GM18868 (cell line): ENCODE data around the gene CSF3R.
"Not testable (repeated sequence)": the region's sequence is repeated elsewhere in the genome, so short reads cannot be mapped to it uniquely, and the experiment has no call there.

ENCODE experiments used
- ATAC-seq: cut with Tn5 transposase; IDR thresholded peaks from one replicate; pipeline ENCODE4 v1.9.1; 2021; ENCODE audit warnings: mild to moderate bottlenecking, moderate library complexity; ENCODE audit not compliant: unreplicated experiment

Gene CSF3R

DNA sequence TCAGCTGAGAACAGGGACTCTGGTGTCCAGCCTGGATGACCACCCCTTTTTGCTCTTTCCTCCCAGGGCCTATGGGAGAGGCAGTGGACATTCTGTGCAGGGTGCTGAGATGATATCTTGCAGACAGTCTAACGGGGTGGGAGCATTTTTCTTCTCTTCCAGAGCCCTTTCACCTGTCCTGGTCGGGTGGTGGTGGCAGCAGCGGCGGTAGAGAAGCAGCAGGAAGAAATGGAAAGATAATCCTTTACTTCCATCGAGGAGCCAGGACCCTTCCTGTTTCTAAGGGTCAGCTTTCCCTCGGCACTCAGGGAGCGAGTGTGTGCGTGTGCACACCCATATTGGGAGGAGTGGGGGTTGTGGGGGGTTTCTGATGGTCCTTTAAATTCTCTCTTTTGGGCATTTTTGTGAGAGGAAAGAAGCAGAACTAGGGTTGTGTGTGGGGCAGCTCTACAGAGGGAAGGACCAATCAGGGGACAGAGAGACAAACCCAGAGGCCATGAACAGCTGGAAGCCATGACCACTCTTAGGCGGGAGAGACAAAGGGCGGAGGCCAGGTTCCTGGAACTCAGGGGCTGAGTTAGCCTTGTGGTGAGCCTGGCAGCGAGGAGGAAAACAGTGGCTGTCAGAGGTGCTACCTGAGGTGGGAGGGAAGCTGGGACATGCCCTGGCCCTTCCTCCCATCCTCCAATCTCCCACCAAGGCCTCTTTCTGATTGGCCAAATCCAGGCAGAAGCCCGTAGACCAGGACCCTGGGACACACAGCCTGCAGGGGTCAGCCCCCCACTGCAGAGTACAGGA, 31.2 kb upstream of the CSF3R start:
- no peak for ATAC-seq

DNA sequence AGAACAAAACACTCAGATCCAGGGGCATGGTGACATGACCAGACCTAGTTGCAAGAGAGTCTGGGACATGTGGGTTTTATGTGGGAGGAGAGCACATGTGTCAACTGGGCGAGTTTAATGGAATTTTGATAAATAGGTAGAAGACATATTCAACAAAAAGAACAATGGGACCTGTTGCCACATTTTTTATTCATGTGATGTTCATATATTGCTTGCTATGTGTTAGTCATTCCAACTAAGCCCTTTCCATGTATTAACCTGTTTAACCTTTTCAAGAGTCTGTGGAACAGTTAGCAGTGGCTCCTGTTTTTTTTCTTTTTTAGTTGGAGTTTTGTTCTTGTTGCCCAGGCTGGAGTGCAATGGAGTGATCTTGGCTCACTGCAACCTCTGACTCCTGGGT, 30.1 kb upstream of the CSF3R start:
- no peak for ATAC-seq

DNA sequence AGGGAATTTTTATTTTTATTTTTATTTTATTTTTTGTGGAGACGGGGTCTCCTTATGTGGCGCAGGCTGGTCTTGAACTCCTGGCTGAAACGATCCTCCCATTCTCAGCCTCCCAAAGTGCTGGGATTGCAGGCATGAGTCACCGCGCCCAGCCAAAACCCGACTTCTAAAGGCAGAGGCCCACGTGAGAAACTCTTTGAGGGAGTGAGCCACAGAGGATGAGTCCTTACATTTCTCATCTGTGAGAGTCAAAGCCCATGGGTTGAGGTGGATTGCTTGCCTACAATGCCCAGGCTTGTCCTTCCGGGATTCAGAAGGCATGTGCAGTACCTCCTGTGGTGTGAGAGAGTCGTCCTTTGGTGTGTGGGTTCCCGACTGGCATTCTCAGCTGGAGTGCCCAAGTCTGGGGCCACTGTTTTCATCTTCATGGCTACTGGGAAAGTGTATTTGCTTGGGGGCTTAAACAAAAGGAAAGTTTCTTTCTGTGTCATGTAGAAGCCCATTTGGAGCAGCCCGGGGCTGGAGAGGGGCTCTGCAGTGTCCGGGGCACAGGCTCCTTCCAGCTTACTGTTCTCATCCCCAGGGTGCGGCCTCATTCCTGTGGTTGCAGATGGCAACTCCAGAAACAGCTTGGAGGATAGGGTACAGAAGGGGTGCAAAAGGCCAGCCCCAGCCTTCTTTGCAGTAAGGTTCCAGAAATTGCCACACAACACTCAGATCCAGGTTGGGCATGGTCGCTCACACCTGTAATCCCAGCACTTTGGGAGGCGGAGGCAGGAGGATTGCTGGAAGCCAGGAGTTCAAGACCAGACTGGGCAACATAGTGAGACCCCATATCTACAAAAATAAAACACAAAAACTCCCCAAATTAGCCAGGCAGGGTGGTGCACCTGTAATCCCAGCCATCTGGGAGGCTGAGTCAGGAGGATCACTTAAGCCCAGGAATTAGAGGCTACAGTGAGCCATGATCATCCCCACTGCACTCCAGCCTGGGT, 29.4 kb upstream of the CSF3R start:
- ATAC-seq: no peak

DNA sequence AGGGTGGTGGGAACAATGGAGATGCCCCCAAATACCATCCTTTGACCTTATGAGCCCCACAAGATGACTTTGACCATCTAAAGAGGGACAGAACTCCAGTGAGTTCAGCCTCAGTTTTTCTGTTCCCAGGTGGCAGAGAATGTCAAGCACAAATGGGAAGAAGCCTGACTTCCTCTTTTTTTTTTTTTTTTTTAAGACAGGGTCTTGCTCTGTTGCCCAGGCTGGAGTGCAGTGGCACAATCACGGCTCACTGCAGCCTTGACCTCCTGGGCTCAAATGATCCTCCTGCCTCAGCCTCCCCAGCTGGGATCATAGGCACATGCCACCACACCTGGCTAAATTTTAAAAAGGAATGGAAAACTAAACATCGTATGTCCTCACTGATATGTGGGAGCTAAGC, 28.5 kb upstream of the CSF3R start:
- ATAC-seq: not testable (repeated sequence)

DNA sequence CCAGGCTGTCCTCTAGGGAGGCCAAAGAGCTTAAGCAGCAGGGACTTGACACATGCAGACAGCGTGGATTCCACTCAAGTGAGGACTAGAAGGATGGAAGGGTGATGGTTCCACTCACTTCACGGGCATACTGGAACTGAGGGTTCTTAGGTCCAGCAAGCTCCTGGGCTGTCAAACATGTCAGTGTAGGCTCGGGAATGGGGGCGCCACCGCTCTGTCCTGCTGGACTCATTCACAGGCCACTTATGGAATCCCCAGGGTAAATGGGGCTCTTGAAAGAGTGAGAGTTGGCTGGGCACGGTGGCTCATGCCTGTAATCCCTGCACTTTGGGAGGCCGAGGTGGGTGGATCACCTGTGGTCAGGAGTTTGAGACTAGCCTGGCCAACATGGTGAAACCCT, 27.7 kb upstream of the CSF3R start:
- ATAC-seq: no peak

DNA sequence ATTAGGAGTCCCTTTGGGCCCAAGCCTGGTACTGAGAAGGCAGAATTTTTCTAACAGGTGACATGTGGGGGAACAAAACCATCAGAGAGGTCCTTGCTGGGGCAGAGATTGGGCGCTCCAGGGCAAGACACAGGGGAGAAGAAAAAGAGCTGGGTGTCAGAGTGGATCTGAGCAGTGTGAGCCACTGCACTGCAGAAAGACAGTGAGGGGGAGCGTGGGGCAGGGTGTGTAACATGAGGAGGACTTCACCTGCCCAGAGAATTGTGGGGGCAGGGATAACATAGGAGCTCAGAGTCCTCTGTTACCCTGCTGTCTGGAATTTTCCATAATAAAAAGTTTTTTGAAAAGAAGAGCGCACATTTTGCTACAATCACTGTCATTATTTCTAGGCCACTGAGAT, 25.5 kb upstream of the CSF3R start:
- no peak for ATAC-seq

DNA sequence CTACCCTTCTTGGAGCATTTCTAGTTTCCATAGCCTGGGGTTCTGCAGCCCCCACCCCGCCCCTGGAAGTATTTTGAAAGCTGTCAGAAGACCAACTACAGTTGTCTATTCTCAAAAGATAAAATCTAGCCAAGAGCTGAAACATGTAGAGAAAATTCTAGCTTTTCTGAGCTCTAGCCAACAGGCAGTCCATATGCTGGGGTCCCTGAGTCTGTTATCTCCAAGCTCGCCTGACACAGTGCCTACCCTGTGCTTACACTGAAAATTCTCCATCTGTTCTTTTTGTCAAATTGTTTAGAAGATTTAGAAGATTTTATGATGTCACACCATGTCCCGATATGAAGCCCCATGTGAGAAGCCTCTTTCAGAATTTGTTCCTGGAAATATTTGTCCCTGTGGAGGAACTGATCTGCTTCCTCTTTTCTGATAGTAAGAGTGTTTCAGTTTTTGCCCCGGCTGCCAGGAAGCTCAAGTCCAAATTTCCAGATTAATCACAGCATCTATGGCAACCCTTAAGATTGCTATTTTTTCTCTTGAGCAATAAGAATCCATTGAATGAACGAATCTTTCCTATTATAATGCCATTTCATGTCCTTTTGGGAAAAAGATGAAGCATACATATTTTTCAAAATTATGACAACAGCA, 23.7 kb upstream of the CSF3R start:
- no peak for ATAC-seq

DNA sequence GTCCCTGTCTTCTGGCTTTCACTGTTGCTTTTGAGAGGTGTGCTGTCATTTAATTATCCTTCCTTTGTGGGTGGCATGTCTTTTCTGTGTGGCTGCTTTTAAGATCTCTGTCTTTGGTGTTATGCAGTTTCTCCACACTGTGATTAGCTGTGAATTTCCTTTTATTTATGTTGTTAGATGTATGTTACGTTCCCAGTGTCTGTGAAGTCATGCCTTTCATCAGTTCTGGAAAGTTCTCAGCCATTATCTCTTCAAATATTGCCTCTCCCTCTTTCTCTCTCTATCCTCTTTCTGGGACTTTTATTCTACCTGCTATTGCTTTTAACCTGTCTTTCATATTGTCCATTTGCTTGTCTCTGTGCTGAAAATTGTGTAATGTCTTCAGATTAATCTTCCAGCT, 21.0 kb upstream of the CSF3R start:
- no peak for ATAC-seq

DNA sequence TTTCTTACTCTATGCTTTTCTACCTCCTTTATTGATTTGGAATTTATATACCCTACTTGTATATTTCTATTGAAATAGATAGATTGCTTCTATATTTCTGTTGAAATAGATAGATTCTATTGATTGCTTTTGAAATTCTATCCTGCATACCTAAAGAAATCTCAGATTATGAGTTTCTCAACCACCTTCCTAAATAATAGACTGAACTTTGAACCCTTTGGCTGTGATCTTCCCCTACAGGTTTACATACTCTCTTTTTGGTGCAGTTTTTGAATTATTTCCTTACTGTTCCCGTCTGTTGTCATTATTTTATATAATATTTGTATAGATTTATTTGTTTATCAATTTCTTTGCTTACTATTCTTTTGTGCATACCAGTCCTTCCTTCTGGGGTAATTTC, 20.4 kb upstream of the CSF3R start:
- ATAC-seq: no peak

DNA sequence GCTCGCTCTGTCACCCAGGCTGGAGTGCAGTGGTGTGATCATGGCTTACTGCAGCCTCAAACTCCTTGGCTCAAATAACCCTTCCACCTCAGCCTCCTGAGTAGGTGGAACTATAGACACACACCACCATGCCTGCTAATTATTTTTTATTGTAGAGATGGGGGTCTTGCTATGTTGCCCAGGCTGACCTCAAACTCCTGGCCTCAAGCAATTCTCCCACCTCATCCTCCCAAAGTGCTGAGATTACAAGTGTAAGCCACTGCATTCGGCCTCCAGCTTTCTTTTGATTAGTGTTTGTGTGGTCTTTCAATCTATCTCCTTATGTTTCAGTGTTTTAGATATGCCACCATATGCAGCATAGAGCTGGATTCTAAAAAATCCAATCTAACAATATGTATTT, 19.9 kb upstream of the CSF3R start:
- ATAC-seq: no peak

DNA sequence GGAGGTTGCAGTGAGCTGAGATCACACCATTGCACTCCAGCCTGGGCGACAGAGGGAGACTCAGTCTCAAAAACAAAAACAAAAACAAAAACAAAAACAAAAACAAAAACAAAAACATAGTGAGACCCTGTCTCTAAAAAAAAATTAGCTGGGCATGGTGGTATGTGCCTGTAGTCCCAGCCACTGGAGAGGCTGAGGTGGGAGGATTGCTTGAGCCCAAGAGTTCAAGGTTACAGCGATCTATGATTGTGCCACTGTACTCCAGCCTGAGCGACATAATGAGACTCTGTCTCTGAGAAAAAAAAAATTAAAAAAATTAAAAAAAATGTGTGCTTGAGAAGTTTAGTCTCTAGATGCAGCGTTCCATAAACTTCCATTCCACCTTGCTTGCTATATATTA, 19.2 kb upstream of the CSF3R start:
- not testable (repeated sequence) for ATAC-seq

DNA sequence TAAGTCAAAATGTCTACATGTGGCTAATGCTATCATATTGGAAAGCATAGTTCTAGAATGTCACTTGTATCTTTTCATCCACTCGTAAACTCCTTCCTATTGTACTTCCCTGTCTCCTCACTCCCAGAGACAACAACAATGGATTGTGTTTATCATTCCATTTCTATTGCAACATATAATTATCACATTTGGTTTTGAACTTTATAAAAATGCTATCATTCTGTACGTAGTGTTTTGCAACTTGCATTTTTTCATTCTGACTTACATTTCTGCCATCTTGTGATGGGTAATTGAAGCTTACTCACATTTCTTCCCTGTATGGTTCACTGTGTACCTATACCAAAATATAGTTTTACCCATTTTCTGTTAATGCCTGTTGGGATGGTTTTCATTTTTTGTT, 14.5 kb upstream of the CSF3R start:
- no peak for ATAC-seq

DNA sequence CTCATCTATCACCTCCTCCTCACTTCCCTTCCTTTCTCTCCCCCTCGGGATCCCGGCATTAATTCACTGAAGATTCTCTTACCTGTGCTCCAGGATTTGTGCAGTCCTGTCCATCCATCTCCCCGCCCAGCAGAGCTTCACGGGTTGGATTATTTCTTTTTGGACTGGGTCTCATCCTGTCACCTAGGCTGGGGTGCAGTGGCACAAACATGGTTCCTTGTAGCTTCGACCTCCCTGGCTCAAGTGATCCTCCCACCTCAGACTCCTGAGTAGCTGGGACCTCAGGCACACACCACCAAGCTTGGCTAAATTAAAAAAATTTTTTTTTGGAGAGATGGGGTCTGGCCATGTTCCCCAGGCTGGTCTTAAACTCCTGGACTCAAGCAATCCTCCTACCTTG, 12.3 kb upstream of the CSF3R start:
- ATAC-seq: no peak

DNA sequence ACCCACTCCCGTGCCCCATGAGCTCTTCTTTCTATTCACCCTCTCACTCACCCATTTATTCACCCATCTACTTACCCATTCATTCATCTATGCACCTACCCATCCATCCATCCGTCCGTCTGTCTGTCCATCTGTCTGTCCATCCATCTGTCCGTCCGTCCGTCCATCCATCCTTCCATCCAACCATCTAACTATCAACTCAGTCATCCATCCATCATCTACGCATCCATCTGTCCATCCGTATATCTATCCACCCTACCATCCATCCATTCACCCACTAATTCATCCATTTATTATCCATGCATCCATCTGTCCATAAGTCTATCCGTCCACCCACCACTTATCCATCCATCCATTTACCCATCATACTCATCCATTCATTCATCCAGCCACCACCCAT, 10.8 kb upstream of the CSF3R start:
- ATAC-seq: no peak

DNA sequence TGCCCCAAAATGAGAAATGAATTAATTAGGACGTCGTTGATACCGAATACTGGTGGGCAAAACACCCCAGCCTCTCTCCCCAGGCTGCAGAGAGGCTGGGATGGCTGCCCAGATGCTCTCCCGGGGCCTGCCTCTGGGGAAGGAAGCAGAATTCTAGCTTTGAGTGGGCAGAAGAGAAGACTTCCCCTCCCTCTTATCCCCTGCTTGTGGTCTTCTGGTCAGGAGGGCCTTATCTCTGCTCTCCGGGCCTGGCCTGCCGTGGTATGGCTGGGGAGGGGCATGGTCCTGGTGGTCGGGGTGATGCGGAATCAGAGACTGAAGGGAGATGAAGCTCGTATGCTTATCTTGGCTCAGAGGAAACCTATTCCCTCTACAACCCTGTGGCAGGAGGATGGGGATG, 9.8 kb upstream of the CSF3R start:
- no peak for ATAC-seq

DNA sequence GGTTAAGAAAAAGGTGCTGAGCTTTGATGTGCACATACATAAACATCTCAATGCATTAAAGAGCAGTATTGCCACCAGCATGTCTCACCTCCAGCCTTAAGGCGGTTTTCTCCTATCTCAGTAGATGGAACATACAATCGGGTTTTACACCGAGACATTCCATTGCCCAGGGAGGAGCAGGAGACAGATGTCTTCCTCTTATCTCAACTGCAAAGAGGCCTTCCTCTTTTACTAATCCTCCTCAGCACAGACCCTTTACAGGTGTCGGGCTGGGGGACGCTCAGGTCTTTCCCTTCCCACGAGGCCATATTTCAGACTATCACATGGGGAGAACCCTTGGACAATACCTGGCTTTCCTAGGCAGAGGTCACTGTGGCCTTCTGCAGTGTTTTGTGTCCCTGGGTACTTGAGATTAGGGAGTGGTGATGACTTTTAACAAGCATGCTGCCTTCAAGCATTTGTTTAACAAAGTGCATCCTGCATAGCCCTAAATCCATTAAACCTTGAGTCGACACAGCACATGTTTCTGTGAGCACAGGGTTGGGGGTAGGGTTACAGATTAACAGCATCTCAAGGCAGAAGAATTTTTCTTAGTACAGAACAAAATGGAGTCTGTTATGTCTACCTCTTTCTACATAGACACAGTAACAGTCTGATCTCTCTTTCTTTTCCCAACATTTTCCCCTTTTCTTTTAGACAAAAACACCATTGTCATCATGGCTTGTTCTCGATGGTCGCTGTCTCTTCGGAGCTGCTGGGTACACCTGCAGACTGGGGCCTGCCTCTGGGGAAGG, 6.7 kb upstream of the CSF3R start:
- ATAC-seq: not testable (repeated sequence)

DNA sequence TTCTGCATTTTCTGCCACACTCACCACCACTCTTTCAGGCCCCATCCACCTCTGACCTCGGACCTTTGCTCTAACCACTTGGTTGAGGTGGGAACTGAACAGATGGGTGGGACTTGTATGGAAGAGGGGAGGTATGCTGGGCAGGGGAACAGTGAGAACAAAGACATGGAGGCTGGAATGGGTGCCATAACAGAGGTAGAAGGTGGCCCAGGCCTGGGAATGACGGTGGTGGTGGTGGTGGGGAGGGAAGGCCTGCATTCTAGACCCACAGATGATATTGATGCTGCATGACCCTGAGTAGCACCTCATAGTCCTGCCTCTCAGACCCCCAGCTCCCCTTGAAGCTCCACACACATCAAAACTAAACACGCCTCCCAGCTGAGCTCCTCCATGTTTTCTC, 5.2 kb upstream of the CSF3R start:
- no peak for ATAC-seq

DNA sequence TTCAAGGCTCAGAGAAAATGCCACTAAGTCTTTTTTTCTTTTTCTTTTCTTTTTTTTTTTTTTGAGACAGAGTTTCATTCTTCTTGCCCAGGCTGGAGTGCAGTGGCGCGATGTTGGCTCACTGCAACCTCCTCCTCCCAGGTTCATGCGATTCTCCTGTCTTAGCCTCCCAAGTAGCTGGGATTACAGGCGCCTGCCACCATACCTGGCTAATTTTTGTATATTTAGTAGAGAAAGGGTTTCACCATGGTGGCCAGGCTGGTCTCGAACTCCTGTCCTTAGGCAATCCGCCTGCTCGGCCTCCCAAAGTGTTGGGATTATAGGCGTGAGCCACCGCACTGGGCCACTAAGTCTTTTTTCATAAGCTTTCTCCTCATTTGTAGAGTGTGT, 4.6 kb upstream of the CSF3R start:
- not testable (repeated sequence) for ATAC-seq

DNA sequence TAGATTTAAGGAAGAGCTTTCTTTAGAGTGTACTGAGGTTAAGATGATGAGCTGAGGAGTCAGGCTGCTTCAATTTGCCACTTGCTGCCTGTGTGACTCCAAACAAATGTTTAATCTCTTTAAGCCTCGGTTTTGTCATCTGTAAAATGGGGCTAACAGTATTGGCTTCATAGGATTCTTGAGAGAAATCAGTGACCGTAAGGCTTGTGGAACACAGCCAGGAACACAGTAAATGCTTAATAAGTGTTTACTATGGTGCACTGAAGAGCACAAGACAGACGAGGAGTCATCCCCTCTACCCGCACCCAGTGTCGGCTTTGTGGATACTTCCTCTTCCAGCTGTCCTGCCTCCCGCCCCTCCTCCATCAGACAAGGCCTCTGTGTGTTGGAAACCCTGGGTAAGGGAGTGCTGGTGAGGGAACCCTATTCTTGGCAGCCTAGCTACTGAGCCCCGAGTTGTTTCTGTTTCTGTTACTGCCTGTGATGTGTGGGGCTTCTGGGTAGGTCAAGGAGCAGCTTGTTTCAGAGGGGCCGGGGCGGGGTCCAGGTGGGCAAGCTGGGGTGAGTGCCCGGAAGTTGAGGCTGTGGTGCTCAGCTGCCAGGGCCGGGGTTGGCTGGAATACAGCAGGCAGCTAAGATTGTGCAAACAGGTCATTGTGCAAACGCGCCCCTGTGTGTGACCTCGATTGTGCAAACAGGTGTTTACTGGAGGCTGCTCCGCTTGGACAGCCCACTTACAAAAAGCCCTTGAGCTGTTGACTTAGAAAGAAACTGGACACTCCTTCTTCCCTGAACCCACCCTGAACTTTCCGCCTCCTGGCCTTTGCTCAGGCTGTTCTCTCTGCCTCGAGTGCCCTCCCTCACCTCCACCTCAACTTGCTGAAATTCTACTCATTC, 4.0 kb upstream of the CSF3R start:
- ATAC-seq: no peak

DNA sequence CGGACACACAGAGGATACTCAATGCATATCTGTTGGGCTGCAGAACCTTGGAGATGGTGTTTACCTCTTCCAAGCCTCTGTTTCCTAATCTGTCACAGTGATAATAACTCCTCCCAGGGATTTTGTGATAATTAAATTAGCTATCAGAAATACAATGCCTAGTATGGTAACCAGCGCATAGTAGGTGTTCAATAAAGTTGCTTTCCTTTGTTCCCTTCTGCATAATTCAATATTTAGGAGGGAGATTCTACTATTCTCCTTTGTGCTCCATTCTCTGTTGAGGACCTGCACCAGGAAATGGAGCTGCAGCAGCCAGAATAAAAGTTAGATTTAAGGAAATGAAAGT, 3.4 kb upstream of the CSF3R start:
- ATAC-seq: no peak
